Activated CD4-positive, alpha-beta T cell treated with anti-CD3 and anti-CD28 coated beads, Interleukin-2, amount 10 ng/mL, durations not matched to agents 24 days and 14 days (primary cell): ENCODE data around the gene LY9. TPM values are rescaled to one million over a fixed set of nuclear protein-coding genes. Genes with fewer than 3 reads are reported as not detected.

Source experiments
- total RNA-seq: library from RNA; stranded (reverse); gene quantifications from 2 replicates; pipeline ENCODE4 v1.2.3, GENCODE V29; 2022

The LY9 gene
- total RNA-seq, 1 donor from 2014 or later, result 0.30 TPM

Other genes with a start within 250 kb of the LY9 start
- gene CD84, start 216.7 kb upstream of the LY9 start, total RNA-seq, result 17.3 and 17.7 TPM in 2 replicates
- gene SLAMF1, start 149.1 kb upstream of the LY9 start, total RNA-seq, result 113 and 114 TPM in 2 replicates
- gene CD48, start 84.4 kb upstream of the LY9 start, total RNA-seq, result 206 and 208 TPM in 2 replicates
- 18.4 and 20.7 TPM in 2 replicates for gene SLAMF7, start 56.9 kb upstream of the LY9 start, total RNA-seq
- gene CD244, start 66.7 kb downstream of the LY9 start, total RNA-seq, result not detected in 2 replicates
- gene ITLN1, start 89.0 kb downstream of the LY9 start, total RNA-seq, result not detected in 2 replicates
- gene ITLN2, start 158.6 kb downstream of the LY9 start, total RNA-seq, result not detected in 2 replicates
- gene F11R, start 225.0 kb downstream of the LY9 start, total RNA-seq, result 9.1 and 21.4 TPM in 2 replicates
- gene TSTD1, start 242.8 kb downstream of the LY9 start, total RNA-seq, result 41.7 and 49.7 TPM in 2 replicates
- gene USF1, start 249.8 kb downstream of the LY9 start, total RNA-seq, result 46.5 and 48.6 TPM in 2 replicates